Thymus (tissue), 11 donors: ENCODE results near the gene ITIH4. TPM values are rescaled to one million over a fixed set of nuclear protein-coding genes. Genes with fewer than 3 reads are reported as not detected.

Experiments
- DNase-seq, 9 donors: peaks; one replicate each; pipeline ENCODE4 v3.0.0-alpha.2; 2013; ENCODE audit warnings: low spot score in 9 of 9, low read depth in 6 of 9, missing footprints in 1 of 9
- H3K27ac ChIP-seq, 2 donors: one replicate each; pipeline ENCODE4 v1.5.1; 2013; ENCODE audit warnings: control low read depth in 1 of 2, low read depth in 1 of 2, low read length in 1 of 2, mild to moderate bottlenecking in 1 of 2, moderate library complexity in 1 of 2
- H3K27me3 ChIP-seq, 2 donors: one replicate each; pipeline ENCODE4 v1.5.1; 2013; ENCODE audit warnings: low read length in 1 of 2; ENCODE audit not compliant: control insufficient read depth in 2 of 2, insufficient read depth in 1 of 2
- H3K36me3 ChIP-seq, 2 donors: one replicate each; pipeline ENCODE4 v1.5.1; 2013; ENCODE audit warnings: low read length in 1 of 2, mild to moderate bottlenecking in 1 of 2, moderate library complexity in 1 of 2; ENCODE audit not compliant: control insufficient read depth in 2 of 2, insufficient read depth in 2 of 2
- H3K4me1 ChIP-seq, 2 donors: one replicate each; pipeline ENCODE4 v1.5.1; 2013; ENCODE audit warnings: low read length in 2 of 2; ENCODE audit not compliant: control insufficient read depth in 2 of 2, insufficient read depth in 2 of 2
- H3K4me3 ChIP-seq, 2 donors: one replicate each; pipeline ENCODE4 v1.5.1; 2013; ENCODE audit warnings: low read length in 2 of 2, control low read depth in 1 of 2, mild to moderate bottlenecking in 1 of 2
- H3K9me3 ChIP-seq, 2 donors: one replicate each; pipeline ENCODE4 v1.5.1; 2013; ENCODE audit warnings: low read length in 1 of 2, mild to moderate bottlenecking in 1 of 2; ENCODE audit not compliant: control insufficient read depth in 2 of 2, insufficient read depth in 1 of 2
- WGBS: extraction: QIAGEN DNeasy Blood & Tissue Kit; methylation state at CpG from one replicate; pipeline ENCODE4 v1.1.7; 2013; 5-methylcytosine and 5-hydroxymethylcytosine counted together
- polyA plus RNA-seq: library from polyadenylated mRNA; stranded (reverse); fragments of 200-250 nt; gene quantifications from one replicate; pipeline ENCODE4 v1.2.3, GENCODE V29; 2013
- total RNA-seq: library from RNA; stranded (reverse); fragments of 120-200 nt; gene quantifications from one replicate; pipeline ENCODE4 v1.2.4, GENCODE V29; 2013
- donor health status: healthy.

The ITIH4 gene
- total and polyA plus RNA-seq, 2 donors = 4.5 to 40.8 TPM

- Histone ChIP-seq H3K4me3 (no peak overlapping the region), H3K9me3 (peaks cover 0 to 5% of the 10 kb centered on the region in 2 donors), H3K27ac (peak overlapping the region in 1 of 2 donors; percentile 92), H3K4me1 (peaks cover 14 to 90% of the 10 kb centered on the region in 2 donors), H3K27me3 (no peaks in the 10 kb centered on the region), H3K36me3 (peaks cover 53 to 66% of the 10 kb centered on the region in 2 donors)
- WGBS = 93% methylated on average over 7 of the region's 7 CpGs
- DNase-seq = no peak
These were observed 15.4 kb upstream of the ITIH4 start for GRCh38 chr3:52845691-52846431.

DNA sequence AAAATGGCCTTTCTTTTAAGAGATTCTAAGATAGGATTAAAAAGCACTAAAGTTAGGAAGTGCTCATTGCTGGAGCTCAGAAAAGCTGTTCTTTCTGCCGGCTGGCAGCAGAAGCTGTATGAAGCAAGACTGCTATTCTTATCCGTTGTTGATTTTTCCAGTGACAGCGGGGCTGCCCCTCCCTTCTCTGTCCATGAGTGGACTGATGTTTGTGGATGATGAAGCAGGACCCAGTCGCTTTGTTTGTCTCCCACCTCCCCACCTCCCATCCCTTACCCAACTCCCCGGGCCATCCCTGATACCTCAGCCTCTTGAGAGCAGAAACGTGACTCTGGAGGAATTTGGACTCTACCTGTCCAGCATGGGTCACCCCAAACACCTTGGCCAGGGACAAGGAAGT is 14.7 kb upstream of the ITIH4 start:
- Histone ChIP-seq H3K27me3 (no peaks in the 10 kb centered on the region), H3K27ac (peak overlapping the region in 1 of 2 donors; percentile 92), H3K4me3 (no peak overlapping the region), H3K9me3 (peaks cover 0 to 5% of the 10 kb centered on the region in 2 donors), H3K4me1 (peaks cover 14 to 97% of the 10 kb centered on the region in 2 donors), H3K36me3 (peaks cover 51 to 63% of the 10 kb centered on the region in 2 donors)
- no peak for DNase-seq
- WGBS = 85% methylated on average over 6 of the region's 6 CpGs

GRCh38 chr3:52844290-52844975 is 14.0 kb upstream of the ITIH4 start:
- H3K4me3 ChIP-seq = no peak overlapping the region
- H3K27me3 ChIP-seq = no peaks in the 10 kb centered on the region
- peak overlapping the region in 1 of 2 donors; percentile 92 for H3K27ac ChIP-seq
- H3K9me3 ChIP-seq = peaks cover 0 to 5% of the 10 kb centered on the region in 2 donors
- peaks cover 14 to 99% of the 10 kb centered on the region in 2 donors for H3K4me1 ChIP-seq
- DNase-seq = no peak
- H3K36me3 ChIP-seq = peaks cover 49 to 61% of the 10 kb centered on the region in 2 donors
- WGBS = 86% methylated on average over 18 of the region's 18 CpGs

DNA sequence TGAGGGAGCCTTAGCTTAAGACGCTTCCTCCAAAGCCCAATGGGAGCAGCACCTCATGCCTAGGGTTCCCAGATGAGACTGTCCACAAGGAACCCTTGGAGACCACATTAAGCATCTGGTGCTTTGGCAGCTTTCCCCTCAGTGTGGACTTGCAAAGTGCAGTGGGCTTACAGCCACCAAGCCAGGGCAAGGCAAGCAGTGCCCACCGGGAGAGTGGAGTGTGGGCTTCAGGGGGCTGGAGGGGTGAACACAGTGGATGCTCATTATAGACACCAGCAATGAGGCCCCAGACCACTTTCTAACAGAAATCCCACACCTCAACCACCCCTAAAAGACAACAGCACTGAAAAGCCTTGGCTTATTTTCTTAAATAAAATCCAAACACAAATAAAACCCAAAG is 13.4 kb upstream of the ITIH4 start:
- H3K9me3 ChIP-seq = peaks cover 0 to 5% of the 10 kb centered on the region in 2 donors
- H3K4me3 ChIP-seq = no peak overlapping the region
- H3K36me3 ChIP-seq = peaks cover 44 to 58% of the 10 kb centered on the region in 2 donors
- 98% methylated on average over 2 of the region's 2 CpGs for WGBS
- peaks cover 17 to 99% of the 10 kb centered on the region in 2 donors for H3K4me1 ChIP-seq
- H3K27ac ChIP-seq = peak overlapping the region in 1 of 2 donors; percentile 92
- no peaks in the 10 kb centered on the region for H3K27me3 ChIP-seq
- no peak for DNase-seq

DNA sequence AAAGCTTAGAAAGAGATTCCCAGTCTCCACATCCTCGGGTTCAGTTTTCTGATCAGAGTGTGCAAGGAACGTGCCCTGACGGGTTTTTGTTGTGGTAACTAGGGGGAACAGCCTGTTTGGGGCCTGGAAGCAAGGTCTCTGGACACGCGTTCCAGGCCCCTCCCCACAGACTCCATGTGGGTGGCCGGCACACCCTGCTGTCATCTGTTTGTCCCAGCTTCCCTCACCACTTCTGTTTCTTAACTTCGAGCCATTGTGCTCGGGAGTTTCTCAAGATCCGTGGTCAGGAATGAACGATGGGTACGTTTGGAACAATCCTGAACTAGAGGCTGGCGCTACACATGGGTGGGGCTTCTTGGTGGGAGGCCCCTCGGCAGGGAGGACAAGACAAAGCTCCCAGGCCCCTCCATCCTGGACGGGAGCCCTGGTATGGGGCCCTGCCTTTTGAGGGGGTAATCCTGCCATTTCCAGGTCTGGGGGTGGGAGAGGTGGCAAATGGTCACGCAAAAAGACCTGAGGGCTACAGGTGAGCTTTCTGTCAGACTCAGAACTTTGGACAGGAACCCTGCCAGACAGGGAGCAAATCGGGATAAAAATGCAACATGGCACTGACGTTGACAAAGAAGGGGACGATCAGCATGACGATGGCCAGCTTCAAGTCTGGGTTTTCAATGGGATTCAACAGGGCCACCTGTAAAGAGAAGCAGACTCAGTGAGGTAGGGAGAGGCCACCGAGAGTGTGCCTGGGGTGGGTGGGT is 12.8 kb upstream of the ITIH4 start:
- H3K27ac ChIP-seq = no peak overlapping the region
- H3K4me1 ChIP-seq = peaks cover 20 to 99% of the 10 kb centered on the region in 2 donors
- peaks cover 42 to 52% of the 10 kb centered on the region in 2 donors for H3K36me3 ChIP-seq
- DNase-seq = no peak
- H3K27me3 ChIP-seq = no peaks in the 10 kb centered on the region
- peaks cover 0 to 5% of the 10 kb centered on the region in 2 donors for H3K9me3 ChIP-seq
- H3K4me3 ChIP-seq = no peak overlapping the region
- WGBS = 94% methylated on average over 20 of the region's 20 CpGs

- no peak for DNase-seq
- Histone ChIP-seq H3K27ac (peak overlapping the region in 1 of 2 donors; percentile 82), H3K27me3 (no peaks in the 10 kb centered on the region), H3K4me1 (peaks cover 28 to 99% of the 10 kb centered on the region in 2 donors), H3K9me3 (peaks cover 0 to 2% of the 10 kb centered on the region in 2 donors), H3K4me3 (no peak overlapping the region), H3K36me3 (peaks cover 42 to 45% of the 10 kb centered on the region in 2 donors)
- WGBS = 90% methylated on average over 7 of the region's 7 CpGs
These were observed 12.0 kb upstream of the ITIH4 start for GRCh38 chr3:52842424-52842823.

DNA sequence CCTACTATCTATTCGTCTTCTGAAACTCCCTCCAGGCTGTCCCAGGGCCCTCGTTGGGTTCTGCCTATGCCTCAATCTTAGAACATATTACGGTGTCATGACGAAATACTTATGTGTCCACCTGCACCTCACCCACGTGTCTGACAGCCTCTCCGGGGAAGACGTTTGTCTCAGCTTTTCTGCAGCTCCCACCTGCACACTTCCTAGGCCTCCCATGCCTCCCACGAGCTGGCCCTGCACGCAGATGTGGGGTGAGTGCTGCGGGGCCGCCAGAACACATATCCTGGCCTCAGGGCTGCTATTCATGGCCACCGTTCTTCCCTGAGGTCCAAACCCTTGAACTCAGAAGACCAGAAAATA is 11.5 kb upstream of the ITIH4 start:
- Histone ChIP-seq H3K27ac (peak overlapping the region in 1 of 2 donors; percentile 82), H3K4me1 (peaks cover 29 to 99% of the 10 kb centered on the region in 2 donors), H3K36me3 (peaks cover 45 to 46% of the 10 kb centered on the region in 2 donors), H3K27me3 (no peaks in the 10 kb centered on the region), H3K9me3 (peaks cover 0 to 2% of the 10 kb centered on the region in 2 donors), H3K4me3 (no peak overlapping the region)
- peak in 1 of 9 donors; percentile 39 for DNase-seq
- WGBS = 57% methylated on average over 12 of the region's 12 CpGs

- 93% methylated on average over 12 of the region's 12 CpGs for WGBS
- Histone ChIP-seq H3K27me3 (no peaks in the 10 kb centered on the region), H3K4me1 (peaks cover 27 to 99% of the 10 kb centered on the region in 2 donors), H3K4me3 (no peak overlapping the region), H3K36me3 (peaks cover 47 to 48% of the 10 kb centered on the region in 2 donors), H3K9me3 (peaks cover 0 to 2% of the 10 kb centered on the region in 2 donors), H3K27ac (peak overlapping the region in 1 of 2 donors; percentile 82)
- DNase-seq = no peak
These were observed 10.9 kb upstream of the ITIH4 start for GRCh38 chr3:52841211-52841980.
